Measurements from ENCODE around the gene VASP.

Gene VASP

DNA sequence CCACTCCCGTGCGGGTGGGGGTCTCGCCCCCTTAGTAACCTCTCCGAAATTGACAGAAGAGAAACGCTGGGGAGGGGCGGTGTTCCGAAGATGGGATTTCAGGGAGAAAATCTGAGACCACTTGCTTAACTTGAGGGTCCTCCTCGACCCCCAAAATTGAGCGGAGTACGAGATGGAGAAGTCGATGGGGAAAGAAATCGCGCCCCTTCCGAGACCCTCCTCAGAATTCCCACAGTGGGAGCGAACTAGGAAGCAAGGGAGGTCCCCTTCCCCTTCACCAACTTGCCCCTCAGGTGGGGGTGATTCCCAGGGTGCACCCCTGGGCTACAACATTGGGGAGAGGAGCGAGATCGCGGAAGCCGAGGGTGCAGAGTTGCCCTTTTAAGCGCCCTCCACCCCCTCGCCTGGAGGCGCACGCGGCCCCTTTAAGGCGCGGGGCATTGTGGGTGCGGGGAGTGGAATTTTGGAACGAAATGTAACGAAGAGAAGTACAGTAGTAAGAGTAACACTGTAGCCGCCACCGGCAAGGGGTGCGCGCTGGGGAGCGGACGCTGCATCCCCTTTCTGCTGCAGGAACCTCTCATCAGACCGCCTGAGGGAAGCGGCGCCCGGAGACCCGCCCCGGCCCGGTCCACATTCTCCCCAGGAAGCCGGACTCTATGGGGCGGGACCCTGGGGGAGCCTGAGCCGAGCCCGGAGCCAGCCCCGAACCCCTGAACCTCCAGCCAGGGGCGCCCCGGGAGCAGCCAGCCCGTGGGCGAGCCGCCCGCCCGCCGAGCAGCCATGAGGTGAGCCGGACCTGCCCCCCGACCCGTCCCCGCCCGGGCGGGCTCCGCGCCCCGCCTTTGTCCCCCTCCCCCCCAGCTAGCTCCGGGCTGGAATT is at the start of gene VASP:
Gene VASP, plus strand, starts transcription at position 491 of the 883 bp plus-strand sequence. Its CDS starts 293 bp downstream, at position 784.
- DNase-seq (ENCODE audit: low spot score): peak; percentile 92

GRCh38 chr19:45457776-45458175 is 49.5 kb upstream of the VASP start:
- DNase-seq (ENCODE audit: low spot score): no peak

GRCh38 chr19:45460807-45461347 is 46.4 kb upstream of the VASP start:
- DNase-seq (ENCODE audit: low spot score): no peak

- DNase-seq (ENCODE audit: low spot score): no peak
Measured at GRCh38 chr19:45462174-45462573, 45.1 kb upstream of the VASP start.

- DNase-seq (ENCODE audit: low spot score): no peak
Measured at GRCh38 chr19:45463241-45463640, 44.0 kb upstream of the VASP start.

- DNase-seq (ENCODE audit: low spot score): no peak
Measured at GRCh38 chr19:45464274-45464673, 43.0 kb upstream of the VASP start.

DNA sequence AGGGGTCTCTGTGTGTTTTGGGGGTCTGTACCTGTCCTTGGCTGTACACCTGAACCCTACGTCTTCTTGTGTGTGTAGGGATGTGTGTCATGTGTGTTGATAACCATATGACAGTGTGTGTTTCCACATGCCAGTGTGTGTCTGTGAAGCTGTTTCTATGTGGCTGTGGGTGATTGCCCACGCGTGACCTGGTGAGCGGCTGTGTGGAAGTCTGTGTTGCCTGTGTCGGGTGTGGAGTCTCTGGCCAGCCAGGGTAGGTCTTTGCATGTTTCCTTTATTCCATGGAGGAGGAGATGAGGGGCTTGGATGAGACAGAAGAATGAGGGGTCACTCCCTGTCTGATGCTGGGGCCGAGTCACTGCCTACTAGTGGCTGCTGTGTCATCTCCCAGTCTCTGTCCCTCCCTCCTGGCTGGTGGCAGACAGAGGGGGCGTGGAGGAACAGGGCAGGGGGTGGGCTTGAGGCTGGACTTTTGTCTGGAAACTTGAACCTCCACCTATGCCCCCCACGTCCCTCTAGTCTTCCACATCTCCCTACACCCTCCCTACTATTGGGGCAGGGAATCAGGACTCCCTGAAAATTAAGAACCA is 42.3 kb upstream of the VASP start:
- no peak for DNase-seq (ENCODE audit: low spot score)

- DNase-seq (ENCODE audit: low spot score): no peak
Measured at GRCh38 chr19:45467115-45467455, 40.2 kb upstream of the VASP start.

DNA sequence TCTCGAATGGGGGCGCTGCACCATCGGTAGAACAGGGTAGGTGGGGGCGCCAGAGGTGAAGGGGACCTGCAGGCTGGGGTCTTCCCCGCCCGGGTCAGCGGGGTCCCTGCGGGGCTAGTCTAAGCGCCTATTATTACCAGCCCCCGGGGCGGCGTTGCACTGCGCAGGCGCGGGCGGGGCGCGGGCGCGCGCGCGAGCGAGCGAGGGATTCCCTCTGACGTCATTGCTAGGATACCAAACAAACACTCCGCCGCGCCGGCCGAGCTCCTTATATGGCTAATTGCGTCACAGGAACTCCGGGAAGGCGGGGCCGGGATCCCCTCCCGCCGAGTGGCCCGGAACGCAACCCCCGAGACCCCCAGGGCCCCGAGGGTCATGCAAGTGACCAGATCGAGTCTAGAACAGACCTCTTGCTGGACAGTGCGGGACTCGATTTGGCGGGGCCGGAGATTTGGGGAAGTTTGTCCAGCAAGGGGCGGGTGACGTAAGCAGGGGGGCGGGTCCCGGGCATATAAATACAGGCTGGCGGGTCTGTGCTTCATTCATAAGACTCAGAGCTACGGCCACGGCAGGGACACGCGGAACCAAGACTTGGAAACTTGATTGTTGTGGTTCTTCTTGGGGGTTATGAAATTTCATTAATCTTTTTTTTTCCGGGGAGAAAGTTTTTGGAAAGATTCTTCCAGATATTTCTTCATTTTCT is 39.7 kb upstream of the VASP start, which contains the start of gene FOSB:
Gene FOSB, plus strand, starts transcription at position 541 of the 703 bp plus-strand sequence. CDS start 591 bp downstream, outside the sequence.
- DNase-seq (ENCODE audit: low spot score): peak; percentile 96

DNA sequence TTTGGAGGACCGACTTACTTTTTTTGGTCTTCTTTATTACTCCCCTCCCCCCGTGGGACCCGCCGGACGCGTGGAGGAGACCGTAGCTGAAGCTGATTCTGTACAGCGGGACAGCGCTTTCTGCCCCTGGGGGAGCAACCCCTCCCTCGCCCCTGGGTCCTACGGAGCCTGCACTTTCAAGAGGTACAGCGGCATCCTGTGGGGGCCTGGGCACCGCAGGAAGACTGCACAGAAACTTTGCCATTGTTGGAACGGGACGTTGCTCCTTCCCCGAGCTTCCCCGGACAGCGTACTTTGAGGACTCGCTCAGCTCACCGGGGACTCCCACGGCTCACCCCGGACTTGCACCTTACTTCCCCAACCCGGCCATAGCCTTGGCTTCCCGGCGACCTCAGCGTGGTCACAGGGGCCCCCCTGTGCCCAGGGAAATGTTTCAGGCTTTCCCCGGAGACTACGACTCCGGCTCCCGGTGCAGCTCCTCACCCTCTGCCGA is 39.1 kb upstream of the VASP start:
- no peak for DNase-seq (ENCODE audit: low spot score)

DNA sequence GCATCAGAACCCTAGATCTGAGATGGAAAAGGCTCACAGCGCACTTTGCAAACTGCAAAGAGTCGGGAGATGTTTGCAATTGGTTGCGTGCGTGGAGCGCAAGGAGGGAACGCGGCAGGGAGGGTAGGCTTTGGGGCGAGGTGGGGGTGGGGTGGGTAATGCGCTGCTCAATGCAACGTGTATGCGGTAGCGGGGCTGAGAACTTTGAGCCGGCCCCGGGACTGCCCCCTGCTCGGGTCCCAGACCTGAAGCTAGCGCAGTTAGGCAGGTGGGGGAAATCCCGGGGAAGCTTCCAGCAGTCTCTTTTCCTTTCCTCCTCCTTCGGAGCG is 38.5 kb upstream of the VASP start:
- DNase-seq (ENCODE audit: low spot score): no peak

DNA sequence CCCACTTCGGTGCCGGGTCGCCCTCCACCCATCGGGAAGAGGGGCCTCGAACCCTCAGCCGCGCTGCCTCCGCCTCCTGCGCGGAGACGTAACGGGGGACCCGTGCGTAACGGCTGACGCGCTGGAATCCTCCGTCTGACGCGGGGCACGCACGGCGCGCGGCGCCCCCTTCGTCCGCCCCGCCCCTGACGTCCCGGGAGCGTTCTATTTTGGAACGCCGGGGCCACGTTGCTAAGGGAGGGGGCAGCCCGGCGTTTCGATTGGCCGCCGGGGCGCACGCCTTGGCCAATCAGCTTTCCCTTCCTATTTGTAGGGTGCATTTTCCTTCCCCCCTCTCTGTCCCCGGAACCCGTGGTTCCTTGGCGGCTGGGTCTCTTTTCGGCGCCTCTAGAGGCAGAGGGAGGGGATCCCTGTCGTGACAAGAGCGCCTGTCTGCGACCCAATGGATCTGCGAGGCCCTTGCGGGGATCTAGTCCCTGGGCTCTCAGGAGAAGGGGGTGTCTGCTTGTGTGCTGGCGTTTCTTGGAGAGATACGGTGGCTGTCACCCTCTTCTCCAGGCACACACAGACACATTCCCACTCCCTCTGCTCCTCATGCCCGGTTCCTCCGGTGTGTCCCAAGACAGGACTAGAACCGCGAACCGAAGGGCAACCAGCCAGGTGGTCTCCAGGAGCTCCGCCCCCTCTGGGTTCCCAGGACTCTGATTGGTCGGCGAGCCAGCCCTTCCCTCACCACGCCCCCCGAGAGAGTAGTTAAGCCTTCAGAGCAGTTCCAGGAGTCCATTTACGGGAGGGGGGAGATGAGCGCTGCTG is 37.9 kb upstream of the VASP start:
- DNase-seq (ENCODE audit: low spot score): peak; percentile 95

GRCh38 chr19:45469945-45470761 is 37.1 kb upstream of the VASP start:
- peak; percentile 34 for DNase-seq (ENCODE audit: low spot score)

GRCh38 chr19:45470762-45471081 is 36.6 kb upstream of the VASP start:
- no peak for DNase-seq (ENCODE audit: low spot score)

GRCh38 chr19:45471111-45471930 is 36.0 kb upstream of the VASP start:
- no peak for DNase-seq (ENCODE audit: low spot score)

DNA sequence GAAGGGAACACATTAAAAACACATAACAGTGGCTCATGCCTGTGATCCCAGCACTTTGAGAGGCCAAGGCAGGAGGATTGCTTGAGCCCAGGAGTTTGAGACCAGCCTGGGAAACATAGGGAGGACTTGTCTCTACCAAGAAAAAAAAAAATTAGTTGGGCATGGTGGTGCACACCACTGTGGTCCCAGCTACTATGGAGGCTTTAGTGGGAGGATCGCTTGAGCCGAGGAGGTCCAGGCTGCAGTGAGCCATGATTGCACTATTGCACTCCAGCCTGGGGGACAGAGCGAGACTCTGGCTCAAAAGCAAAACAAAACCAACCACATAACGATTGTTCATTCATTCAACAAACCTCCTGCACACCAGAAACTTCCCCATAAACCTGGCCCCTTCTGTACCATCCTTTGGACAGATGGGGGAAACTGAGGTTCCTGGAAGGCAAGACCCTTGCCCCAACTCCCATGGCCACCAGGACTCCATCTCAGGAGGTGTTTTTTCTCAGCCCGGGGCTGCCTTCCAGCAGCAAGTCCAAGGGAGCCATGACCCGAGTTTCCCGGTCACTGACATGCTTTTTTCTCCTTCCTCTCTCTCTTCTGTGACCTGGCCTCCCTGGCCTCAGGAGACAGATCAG is 35.2 kb upstream of the VASP start:
- no peak for DNase-seq (ENCODE audit: low spot score)

DNA sequence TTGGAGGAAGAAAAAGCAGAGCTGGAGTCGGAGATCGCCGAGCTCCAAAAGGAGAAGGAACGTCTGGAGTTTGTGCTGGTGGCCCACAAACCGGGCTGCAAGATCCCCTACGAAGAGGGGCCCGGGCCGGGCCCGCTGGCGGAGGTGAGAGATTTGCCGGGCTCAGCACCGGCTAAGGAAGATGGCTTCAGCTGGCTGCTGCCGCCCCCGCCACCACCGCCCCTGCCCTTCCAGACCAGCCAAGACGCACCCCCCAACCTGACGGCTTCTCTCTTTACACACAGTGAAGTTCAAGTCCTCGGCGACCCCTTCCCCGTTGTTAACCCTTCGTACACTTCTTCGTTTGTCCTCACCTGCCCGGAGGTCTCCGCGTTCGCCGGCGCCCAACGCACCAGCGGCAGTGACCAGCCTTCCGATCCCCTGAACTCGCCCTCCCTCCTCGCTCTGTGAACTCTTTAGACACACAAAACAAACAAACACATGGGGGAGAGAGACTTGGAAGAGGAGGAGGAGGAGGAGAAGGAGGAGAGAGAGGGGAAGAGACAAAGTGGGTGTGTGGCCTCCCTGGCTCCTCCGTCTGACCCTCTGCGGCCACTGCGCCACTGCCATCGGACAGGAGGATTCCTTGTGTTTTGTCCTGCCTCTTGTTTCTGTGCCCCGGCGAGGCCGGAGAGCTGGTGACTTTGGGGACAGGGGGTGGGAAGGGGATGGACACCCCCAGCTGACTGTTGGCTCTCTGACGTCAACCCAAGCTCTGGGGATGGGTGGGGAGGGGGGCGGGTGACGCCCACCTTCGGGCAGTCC is 34.5 kb upstream of the VASP start:
- no peak for DNase-seq (ENCODE audit: low spot score)

DNA sequence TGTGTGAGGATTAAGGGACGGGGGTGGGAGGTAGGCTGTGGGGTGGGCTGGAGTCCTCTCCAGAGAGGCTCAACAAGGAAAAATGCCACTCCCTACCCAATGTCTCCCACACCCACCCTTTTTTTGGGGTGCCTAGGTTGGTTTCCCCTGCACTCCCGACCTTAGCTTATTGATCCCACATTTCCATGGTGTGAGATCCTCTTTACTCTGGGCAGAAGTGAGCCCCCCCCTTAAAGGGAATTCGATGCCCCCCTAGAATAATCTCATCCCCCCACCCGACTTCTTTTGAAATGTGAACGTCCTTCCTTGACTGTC is 34.0 kb upstream of the VASP start:
- no peak for DNase-seq (ENCODE audit: low spot score)

Data from CD4-positive, alpha-beta T cell treated with Interleukin-15 for 4 hours (primary cell).